ENCODE measurements around the gene CDK11A.

Gene CDK11A

DNA sequence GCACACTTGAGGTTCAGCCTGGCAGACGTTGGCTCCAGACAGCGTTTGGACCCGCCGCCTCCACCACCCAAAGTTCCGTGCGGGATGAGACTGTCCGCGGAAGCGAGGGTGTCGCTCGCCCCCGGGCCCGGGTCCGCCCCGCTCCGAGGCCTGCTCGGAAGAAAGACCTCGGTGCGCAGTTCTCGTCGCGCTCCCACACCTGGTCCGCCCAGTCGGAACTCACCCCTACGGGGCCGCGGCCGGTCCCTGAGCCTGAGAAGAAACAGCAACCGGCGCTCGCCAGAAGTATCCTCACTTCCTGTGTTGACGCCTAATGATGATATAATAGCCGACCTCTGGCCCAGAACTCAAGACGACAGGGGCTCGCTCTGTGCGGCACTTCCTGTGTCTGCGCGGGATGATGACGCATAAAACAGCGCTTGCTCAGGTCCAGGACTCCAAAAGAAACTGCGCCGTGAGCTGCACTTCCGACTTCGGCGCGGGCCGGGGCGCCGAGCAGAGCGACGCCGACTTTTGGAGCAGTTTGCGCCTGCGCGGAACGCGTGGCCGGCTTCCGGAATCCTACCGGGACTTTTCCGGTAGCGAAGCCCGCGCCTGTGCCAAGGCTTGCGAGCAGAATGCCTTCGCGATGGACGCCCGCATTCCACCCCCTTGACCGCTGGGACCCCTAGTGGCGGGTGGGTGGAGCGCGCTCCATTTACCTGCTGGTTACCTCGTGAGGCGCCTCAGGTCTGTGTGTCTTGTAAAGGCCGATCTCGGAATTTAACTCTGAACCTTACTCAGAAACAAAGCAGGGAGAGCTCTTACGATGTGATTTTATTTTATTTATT is at the start of gene CDK11A:
TSS of gene CDK11A (minus strand) at position 323 of the 830 bp plus-strand sequence. CDS start 1,539 bp downstream, outside the sequence.
- DNase-seq (ENCODE audit: low read depth) = peak; percentile 100

DNA sequence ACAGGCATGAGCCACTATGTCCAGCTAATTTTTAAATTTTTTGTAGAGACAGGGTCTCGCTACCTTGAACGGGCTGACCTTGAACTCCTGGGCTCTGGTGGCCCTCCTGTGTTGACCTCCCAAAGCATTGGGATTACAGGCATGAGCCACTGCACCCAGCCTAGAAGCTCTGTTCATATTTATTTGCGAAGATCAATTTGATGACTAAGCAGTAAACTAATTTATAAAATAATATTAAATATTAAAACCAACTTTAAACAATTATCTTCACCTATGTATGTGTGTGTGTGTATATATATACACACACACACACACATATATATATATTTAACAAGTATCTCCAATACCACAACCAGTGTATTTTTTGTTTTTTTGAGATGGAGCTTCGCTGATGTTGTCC is 49.7 kb upstream of the CDK11A start:
- DNase-seq (ENCODE audit: low read depth) = no peak

DNA sequence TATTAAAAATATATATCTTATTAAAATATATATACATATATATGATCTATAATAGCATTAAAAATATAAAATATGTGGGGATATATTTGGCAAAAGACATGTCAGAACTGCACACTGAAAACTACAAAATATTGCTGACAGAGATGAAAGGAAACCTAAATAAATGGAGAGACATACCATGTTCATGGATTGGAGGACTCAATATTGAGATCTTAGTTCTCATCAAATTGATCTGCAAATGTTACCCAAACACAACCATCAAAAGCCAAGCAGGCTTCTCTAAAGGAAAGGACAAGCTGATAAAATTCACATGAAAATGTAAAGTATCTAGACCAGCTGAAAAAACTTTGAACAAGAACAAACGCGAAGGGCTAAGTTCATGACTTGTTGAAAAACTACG is 46.9 kb upstream of the CDK11A start:
- no peak for DNase-seq (ENCODE audit: low read depth)

DNA sequence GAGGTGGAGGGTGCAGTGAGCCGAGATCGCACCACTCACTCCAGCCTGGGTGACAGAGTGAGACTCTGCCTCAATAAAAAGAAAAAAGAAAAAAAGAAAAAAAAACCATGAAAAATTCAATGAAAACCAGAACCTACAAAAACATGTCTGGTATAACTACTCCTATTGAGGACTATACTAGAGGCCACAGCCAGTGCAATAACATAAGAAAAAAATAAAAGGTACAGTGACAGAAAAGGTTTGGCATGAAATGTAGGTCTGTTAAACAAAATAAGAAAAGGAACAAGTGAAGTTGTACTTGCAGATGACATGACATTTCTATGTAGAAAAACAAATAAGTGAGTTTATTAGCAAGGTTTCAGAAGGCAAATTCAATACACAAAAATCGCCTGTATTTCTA is 45.9 kb upstream of the CDK11A start:
- DNase-seq (ENCODE audit: low read depth) = no peak

DNA sequence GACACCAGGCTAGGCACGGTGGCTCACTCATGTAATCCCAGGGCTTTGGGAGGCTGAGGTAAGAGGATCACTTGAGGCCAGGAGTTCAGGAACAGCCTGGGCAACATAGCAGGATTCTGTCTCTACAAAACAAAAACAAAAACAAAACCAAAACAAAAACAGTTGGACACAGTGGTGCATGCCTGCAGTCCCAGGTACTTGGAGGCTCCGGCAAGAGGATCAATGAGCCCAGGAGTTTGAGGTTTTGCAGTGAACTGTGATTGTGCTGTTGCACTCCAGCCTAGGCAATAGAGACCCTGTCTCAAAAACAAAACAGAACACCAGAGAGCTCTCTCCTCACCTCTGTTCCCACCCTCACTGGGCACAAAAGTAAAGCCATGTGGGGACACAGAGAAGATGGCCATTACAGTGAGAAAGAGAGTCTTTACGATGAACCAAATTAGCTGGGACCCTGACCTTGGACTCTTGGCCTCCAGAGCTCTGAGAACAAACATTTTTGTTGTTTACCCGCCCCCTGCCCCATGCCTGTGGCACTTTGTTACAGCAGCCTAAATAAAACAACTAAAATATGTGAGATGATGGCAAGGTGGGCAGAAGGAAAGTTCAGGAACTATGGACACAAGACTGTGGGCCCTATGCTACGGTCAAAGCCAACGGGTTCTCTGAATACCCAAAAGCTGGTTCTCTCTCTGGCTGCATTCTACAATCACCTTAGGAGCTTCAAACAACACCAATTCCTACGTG is 44.3 kb upstream of the CDK11A start:
- DNase-seq (ENCODE audit: low read depth) = no peak

DNA sequence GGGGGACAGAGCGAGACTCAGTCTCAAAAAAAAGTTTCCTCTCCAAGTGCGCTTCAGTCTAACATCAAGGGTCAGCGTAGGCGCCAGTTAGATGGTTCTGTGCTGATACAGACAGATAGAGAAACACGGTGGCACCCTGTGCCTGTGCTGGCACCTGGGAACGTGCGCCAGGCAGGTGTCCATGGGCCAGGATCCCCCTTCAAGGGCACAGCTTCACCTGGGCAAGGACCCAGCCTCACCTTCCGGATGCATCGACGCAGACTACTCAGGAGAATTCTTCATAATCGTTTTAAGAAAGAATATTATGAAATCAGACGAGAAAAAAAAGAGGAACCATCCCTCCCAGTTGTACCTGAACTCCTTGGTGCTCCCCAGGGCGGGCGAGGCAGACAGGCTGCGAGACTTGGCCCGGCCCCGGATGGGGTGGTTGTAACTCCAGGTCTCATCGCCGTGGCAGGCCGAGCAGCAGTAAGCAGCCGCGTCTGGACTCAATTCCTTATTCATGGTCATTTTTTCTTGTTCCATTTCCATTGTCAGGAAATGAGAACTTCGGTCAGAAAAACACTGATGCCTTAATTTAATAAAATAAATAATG is 40.8 kb upstream of the CDK11A start:
- DNase-seq (ENCODE audit: low read depth) = no peak

DNA sequence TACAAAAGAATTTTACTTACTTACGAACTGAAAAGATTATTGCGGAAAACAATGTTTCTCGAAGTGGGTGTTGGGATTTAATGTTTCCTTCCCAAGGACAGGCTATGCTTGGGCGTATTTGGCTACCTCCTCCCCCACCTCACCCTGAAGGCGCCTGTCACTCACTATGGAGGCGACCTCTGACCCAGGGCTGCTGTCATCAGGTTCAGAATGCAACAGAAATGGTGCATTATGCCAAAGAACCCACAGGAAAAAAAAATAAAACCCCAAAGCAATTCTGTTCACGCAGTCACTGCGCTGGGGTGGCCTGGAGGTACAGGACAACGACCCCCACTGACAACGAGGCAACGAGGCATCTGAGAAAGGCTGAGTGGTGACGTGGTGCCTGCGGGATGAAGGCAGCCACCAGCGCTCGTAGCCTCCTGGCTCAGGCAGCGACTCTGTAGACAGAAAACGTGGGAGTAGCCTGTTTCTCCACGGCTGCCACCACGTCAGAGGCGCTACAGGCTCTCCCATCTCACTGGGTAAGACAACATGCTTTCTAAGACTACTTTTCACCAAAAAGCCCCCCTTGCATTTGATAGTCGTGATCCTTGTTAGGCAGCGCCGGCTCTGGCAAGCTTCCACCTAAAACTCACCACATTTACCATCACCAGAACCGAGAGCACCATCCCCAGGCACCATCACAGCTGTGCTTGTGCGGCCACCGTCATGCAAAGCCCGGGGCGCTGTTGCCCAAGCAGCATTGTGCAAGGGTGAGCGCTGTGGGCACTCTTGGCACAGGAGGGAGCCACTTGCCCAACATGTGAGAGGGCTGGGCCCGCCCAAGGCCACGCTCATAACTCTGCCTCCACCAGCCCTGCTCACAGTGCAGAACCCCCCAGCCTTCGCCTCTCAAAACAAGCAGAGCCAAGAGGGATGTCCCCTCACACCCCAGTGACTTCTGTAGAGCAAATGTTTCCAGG is 39.8 kb upstream of the CDK11A start:
- no peak for DNase-seq (ENCODE audit: low read depth)

DNA sequence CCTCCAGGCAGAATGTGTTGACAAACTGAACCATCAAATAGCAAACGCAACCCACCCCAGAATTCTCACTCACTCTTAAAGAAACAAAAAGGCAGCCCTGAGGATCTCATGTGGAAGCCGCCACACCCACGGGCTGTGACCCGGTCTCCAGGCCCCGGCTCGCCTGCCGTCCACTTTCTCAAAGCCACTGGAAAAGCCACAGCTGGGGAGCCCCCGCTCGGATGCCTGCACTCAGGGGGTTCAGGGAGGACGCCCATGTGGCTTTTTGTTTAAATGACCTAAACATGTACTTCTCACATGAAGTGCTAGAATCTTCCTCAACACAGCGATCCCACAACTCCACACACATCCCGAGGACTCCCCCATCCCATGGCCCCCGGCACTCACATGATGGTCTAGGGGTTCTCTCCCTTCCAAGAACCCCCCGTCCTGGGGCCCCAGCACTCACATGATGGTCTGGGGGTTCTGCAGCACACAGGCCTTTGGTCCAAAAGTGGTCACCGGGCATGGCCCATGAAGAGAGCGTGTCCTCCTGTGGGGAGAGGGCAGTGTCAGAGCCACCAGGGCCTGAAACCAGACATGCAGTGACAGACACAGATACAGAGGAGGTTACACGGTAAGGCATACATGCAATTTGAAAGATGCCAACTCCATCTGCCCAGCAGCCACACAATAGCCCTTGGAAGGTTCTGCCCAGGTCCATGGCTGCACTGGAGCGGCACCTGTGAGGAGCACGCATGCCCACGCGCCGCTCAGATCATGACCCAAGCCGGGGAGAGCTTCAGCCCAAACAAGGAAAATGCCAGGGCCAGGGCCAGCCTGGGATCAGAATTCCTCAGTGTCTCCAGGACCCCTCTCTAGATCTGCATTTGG is 37.6 kb upstream of the CDK11A start:
- no peak for DNase-seq (ENCODE audit: low read depth)

DNA sequence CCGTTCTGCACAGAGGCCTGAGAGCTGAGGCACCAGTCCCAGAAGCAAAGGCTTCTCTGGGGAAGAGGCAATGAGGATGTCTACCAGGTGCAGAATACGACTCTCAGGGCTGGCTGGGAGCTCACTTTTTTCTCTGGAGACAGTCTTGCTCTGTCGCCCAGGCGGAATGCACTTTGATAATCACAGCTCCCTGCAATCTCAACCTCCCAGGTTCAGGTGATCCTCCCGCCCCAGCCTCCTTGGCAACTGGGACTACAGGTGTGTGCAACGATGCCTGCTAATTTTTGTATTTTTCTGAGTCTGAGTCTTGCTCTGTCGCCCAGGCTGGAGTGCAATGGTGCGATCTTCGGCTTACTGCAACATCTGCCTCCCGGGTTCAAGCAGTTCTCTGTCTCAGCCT is 36.6 kb upstream of the CDK11A start:
- DNase-seq (ENCODE audit: low read depth) = no peak

DNA sequence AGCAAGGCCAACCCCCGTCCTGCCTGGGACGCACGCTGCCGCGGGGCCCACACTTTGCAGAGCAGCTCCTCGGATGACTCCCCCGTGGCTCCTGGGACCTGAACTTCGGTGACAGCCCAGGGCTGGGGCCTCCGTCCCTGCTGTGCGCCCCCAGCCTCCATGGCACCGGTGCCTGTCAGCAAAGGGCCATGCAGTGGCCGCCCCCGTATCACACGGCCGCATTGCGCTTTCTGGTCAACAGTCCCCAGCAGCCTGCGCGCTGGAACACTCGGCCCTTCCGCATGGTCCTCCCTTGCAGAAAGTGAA is 36.1 kb upstream of the CDK11A start:
- DNase-seq (ENCODE audit: low read depth) = no peak

DNA sequence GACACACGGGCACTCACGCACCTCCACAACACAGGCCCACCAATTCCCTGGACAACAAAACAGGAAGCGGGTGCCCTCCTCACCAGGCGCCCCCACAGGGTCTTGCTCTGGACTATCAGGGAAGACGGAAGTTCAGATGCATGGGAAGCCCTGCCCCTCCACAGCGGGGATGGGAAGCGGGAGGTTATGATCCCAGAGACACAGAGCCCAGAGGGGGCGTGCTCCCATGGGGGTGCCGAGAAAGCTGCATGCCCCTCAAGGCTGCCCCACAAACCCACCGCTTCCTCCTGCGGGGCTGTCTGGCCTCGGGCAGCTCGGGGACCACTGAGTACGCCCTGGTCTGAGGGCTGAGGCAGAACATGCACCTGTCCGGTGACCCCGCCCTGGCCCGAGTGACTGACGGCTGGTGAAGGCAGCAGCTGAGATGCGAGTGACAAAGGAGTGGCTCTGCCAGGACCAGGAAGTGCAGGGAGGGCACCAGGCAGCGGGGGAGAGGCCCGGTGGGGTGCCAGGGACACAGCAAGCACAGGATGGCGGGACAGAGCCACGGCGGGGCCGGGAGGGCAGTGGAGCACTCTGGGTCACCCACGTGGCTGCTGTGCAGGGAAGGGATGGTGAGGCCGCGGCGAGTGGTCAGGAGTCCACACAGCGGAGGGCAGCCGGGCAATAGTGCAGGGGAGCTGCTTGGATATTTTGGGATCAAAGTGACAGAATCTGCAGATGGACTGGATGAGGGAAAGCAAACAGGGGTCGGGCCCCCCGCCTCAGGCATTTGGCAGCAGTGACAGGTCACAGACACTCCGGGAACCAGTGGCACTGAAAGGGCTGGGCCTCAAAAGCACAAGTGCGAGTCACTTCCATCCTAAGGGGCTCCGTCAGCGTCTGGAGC is 35.5 kb upstream of the CDK11A start:
- no peak for DNase-seq (ENCODE audit: low read depth)

DNA sequence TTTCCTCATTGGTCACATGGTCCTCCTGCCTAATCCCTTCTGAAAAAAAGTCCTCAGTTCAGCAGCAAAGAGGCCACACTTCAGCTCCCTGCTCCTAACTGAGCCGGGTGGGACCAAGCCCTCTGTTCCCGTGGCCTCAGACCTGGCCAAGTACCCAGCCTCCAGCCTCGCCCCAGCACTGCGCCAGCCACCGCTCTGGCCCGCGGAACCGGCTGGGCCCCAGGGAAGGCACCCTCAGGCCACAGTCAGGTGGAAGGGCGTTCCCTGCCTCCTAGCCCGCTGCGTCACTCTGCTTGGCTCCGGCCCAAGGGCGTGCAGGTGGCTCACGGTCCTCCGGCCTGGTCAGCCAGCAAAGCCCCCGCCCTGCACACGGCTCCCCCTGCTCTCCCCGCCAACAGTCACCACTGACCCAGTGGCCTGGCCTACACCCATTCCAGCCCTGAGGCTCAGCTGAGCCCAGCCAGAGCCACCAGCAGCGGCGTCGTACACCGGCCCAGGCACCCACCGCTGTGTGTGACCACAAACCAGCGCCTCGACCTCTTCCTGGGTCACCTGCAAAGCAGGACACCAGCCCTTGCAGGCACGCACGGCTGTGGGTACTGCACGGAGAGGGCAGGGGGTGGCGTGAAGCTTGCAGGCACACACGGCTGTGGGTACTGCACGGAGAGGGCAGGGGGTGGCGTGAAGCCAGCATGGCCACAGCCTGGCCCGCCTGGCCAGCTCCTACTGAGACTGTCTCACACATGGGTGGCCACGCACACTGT is 34.7 kb upstream of the CDK11A start:
- no peak for DNase-seq (ENCODE audit: low read depth)

DNA sequence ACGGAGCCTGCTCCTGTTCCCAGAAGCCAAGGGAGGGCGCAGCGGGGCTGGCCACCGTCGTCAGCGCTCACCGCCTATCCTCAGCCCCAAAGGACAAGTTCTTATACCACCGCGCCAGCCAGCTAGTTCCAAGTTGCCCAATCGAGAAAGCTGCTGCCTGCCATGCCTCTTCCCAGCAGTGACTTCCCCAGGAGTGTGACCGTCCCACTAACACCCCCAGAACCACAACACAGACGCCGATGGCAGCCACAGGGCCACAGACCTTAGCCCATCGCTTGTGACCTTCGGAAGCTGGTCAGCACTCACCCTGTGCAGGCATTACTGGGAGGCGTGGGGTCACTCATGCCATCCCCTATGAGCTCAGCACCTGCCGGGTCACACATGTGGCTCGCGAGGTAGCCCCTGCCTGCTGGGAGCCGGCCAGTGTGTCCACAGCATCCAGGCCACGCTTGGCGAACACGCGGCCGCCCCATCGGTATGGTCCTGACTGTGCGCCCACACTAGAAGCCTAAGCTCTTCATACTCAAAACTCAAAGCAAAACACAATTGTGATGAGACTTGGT is 34.0 kb upstream of the CDK11A start:
- no peak for DNase-seq (ENCODE audit: low read depth)

DNA sequence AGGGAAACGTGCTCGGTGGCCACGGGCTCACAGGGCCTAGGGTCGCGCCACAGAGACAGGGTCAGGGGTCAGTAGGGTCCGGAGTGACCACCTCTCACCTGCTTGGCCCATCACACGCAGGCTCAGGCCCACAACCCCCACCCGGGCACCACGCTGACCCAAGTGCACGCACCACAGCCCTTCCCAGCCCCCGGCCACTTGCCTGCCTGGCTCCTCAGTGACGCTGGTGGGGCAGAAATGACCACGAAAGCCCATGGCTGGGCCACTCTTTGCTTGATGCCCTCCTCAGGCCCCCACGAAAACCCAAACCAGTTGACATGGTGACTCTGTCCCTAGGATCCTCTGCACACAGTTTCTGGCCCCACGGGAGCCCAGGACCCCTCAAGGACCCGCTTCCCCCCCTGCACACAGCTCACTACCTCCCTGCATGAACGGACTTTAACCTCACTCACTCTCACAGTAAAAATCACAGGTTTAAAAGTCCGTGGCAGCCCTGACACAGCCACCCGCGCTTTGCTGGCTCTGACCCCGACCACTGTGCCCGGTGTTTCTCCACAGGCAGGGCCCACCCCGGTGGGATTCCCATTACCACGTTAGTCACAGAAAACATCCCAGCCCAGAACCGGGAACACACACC is 33.4 kb upstream of the CDK11A start:
- no peak for DNase-seq (ENCODE audit: low read depth)

DNA sequence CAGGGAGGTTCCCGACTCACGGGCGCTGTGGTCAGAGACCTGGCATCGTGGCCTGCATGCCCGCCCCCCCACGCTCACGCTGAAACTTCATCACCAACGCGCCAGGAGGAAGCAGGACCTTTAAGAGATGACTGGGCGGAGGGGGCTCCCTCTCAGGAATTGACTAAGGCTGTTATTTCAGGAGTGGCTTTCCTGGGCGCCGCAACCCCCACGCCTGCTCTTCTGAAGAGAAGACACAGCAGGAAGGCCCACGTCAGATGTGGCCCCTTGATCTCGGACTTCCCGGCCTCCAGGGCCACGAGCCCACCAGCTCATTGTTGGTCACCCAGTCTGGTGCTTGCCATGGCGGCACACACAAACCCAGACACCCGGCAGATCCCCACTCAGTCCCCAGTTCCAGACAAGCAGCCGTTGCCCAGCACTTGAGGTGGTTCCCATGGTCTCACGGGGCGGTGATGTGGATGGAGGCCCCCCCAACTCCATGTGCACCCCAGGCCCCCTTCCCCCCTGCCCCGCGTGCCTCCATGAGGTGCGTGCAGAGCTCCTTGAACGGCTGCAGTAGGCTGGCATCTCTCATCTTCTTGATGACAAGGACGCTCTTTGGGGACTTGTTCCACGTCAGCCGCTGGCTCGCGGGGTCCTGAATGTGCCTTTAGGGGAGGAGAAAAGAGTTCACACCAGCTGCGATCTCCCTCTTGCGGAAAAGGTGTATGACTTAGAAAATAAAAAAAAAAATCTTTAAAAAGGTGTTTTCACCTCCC is 32.7 kb upstream of the CDK11A start:
- no peak for DNase-seq (ENCODE audit: low read depth)

DNA sequence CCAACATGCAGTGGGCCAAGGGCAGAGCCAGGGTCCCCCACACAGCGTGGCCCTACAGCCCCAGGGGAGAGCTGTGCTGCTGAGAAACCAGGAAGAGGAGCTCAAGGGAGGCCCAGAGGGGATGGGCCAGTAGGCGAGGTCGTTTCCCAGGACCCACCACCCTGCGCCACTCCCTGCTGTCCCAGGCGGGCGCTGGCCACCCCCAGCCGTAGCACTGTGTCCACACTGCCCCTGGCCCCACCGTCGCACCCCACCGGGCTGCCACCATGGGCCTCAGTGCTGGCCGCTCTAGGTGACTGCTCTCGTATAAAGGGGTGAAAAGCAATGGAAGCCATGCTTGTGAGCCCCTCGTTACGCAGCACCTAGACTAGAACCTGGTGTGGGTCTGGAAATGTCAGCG is 31.7 kb upstream of the CDK11A start:
- no peak for DNase-seq (ENCODE audit: low read depth)

DNA sequence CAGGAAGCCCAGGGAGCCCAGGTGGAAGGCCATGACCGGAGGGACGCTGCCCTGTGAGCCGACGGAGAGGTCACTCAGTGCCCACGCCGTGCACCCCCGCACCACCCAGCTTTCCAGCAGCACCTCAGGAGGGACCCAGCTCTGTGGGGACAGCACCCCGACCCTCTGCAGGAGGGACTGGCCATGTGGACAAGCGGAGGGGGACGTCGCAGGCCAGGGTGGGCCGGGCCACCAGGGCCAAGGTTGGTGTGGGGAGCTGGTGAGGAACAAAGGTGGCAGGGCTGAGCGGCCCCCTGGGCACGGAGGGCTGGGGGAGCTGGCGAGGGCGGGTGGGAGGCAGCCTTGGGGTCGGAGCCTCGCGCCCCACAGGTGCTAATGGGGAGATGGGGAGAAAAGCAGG is 31.3 kb upstream of the CDK11A start:
- no peak for DNase-seq (ENCODE audit: low read depth)

Data from stromal cell of bone marrow (primary cell).